GM12801 (cell line): Measurements from ENCODE around the gene TNS3.

Experiments used
- CTCF ChIP-seq: IDR thresholded peaks from one replicate; pipeline ENCODE4 v1.5.1; 2011; ENCODE audit warnings: control low read depth; ENCODE audit not compliant: insufficient read length; ENCODE audit errors: extremely low read depth

The TNS3 gene

GRCh38 chr7:47504551-47505311, 77.2 kb downstream of the TNS3 start:
- no peak for TF ChIP-seq CTCF

- TF ChIP-seq CTCF, result no peak
Observed at GRCh38 chr7:47503281-47503680, 78.6 kb downstream of the TNS3 start.

- TF ChIP-seq CTCF, result no peak
Observed at GRCh38 chr7:47502240-47502877, 79.6 kb downstream of the TNS3 start.

- TF ChIP-seq CTCF, result no peak
Observed at GRCh38 chr7:47501406-47501805, 80.5 kb downstream of the TNS3 start.

- TF ChIP-seq CTCF, result no peak
Observed at GRCh38 chr7:47500103-47500563, 81.8 kb downstream of the TNS3 start.

GRCh38 chr7:47498229-47499056, 83.5 kb downstream of the TNS3 start:
- no peak for TF ChIP-seq CTCF
